Transverse colon (tissue), 4 donors: ENCODE data around the gene PRSS27.

Experiments
- CTCF ChIP-seq, 5 experiments: fragments of 200-600 bp in 3 of 5; fragments of 450-650 bp in 2 of 5; sonication (generic) in 3 of 5; IDR thresholded peaks; 1 replicate in 2 of 5; 2 replicates in 3 of 5; pipeline ENCODE4 v1.5.1; 2016 to 2017; ENCODE audit warnings: antibody characterized with exemption in 5 of 5, inconsistent platforms in 3 of 5, mild to moderate bottlenecking in 2 of 5, moderate library complexity in 1 of 5
- POLR2A ChIP-seq: fragments of 450-650 bp; IDR thresholded peaks from one replicate; pipeline ENCODE4 v1.6.1; 2016; ENCODE audit warnings: antibody characterized with exemption, mild to moderate bottlenecking, moderate library complexity
- POLR2AphosphoS5 ChIP-seq, 3 donors: sonication (generic); formaldehyde crosslinking; IDR thresholded peaks; one replicate each; pipeline ENCODE4 v1.6.1; 2016; ENCODE audit warnings: antibody characterized with exemption in 3 of 3

GRCh38 chr16:2768403-2769089 is 48.5 kb upstream of the PRSS27 start:
- TF ChIP-seq CTCF (IDR thresholded peaks at IDR 0.05), result no peak
- no peak for TF ChIP-seq POLR2AphosphoS5 (IDR thresholded peaks at IDR 0.05)
- TF ChIP-seq POLR2A, result no peak
